Parathyroid adenoma (tissue), 2 donors: ENCODE results near the gene MEGF9.
"Not testable (repeated sequence)": the region's sequence is repeated elsewhere in the genome, so short reads cannot be mapped to it uniquely, and the experiment has no call there.

Source experiments
- H2AFZ ChIP-seq: fragments of 300-600 bp; sonication (generic); one replicate; pipeline ENCODE4 v1.7.0; 2017; ENCODE audit warnings: antibody characterized with exemption, mild to moderate bottlenecking
- H3K27ac ChIP-seq: fragments of 300-600 bp; sonication (generic); one replicate; pipeline ENCODE4 v1.7.0; 2017
- H3K27me3 ChIP-seq: fragments of 300-600 bp; sonication (generic); one replicate; pipeline ENCODE4 v1.7.0; 2017; ENCODE audit warnings: low read length; ENCODE audit not compliant: control insufficient read depth, insufficient read depth
- H3K36me3 ChIP-seq: fragments of 300-600 bp; sonication (generic); one replicate; pipeline ENCODE4 v1.7.0; 2017; ENCODE audit warnings: low read length; ENCODE audit not compliant: control insufficient read depth, insufficient read depth
- H3K4me1 ChIP-seq: fragments of 300-600 bp; sonication (generic); one replicate; pipeline ENCODE4 v1.7.0; 2017; ENCODE audit warnings: control low read depth
- H3K4me2 ChIP-seq: fragments of 300-600 bp; sonication (generic); one replicate; pipeline ENCODE4 v1.7.0; 2017; ENCODE audit warnings: low read length
- H3K4me3 ChIP-seq: fragments of 300-600 bp; sonication (generic); one replicate; pipeline ENCODE4 v1.7.0; 2017; ENCODE audit warnings: low read depth, low read length
- H3K79me2 ChIP-seq: fragments of 300-600 bp; sonication (generic); one replicate; pipeline ENCODE4 v1.7.0; 2017; ENCODE audit warnings: control low read depth
- H3K9ac ChIP-seq: fragments of 300-600 bp; sonication (generic); one replicate; pipeline ENCODE4 v1.7.0; 2017; ENCODE audit warnings: mild to moderate bottlenecking
- H3K9me3 ChIP-seq: fragments of 300-600 bp; sonication (generic); one replicate; pipeline ENCODE4 v1.7.0; 2017; ENCODE audit warnings: low read length; ENCODE audit not compliant: control insufficient read depth
- TF ChIP-seq, protein P1 (sequence below): fragments of 300-600 bp; sonication (generic); IDR thresholded peaks from one replicate; pipeline ENCODE4 v1.7.0; 2017; ENCODE audit warnings: antibody characterized with exemption, mild to moderate bottlenecking
- donor health status: primary hyperparathyroidism.

The MEGF9 gene

DNA sequence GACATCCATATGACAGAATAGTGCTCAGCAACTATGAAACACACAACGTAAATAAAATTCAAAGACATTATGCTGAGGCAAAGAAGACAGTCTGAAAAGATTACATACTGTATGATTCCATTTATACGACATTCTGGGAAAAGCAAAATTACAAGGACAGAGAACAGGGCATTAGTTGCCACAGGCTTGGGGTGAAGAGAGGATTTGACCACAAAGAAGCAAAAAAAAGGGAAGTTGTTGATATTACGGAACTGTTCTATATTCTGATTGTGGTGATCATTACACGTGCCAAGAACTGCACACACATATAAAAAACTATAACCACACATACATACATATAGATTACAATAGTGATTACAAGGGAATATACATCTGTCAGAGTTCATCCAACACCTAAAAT lies 158.4 kb downstream of the MEGF9 start:
- no peaks in the 10 kb centered on the region for H3K79me2 ChIP-seq
- TF ChIP-seq, protein P1, sequence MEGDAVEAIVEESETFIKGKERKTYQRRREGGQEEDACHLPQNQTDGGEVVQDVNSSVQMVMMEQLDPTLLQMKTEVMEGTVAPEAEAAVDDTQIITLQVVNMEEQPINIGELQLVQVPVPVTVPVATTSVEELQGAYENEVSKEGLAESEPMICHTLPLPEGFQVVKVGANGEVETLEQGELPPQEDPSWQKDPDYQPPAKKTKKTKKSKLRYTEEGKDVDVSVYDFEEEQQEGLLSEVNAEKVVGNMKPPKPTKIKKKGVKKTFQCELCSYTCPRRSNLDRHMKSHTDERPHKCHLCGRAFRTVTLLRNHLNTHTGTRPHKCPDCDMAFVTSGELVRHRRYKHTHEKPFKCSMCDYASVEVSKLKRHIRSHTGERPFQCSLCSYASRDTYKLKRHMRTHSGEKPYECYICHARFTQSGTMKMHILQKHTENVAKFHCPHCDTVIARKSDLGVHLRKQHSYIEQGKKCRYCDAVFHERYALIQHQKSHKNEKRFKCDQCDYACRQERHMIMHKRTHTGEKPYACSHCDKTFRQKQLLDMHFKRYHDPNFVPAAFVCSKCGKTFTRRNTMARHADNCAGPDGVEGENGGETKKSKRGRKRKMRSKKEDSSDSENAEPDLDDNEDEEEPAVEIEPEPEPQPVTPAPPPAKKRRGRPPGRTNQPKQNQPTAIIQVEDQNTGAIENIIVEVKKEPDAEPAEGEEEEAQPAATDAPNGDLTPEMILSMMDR, result no peak
- H3K4me3 ChIP-seq, result no peak overlapping the region
- H3K27me3 ChIP-seq, result no peaks in the 10 kb centered on the region
- no peaks in the 10 kb centered on the region for H3K4me1 ChIP-seq
- no peak overlapping the region for H3K9ac ChIP-seq
- no peak overlapping the region for H2AFZ ChIP-seq
- H3K4me2 ChIP-seq, result no peak overlapping the region
- no peak overlapping the region for H3K27ac ChIP-seq
- no peaks in the 10 kb centered on the region for H3K36me3 ChIP-seq
- H3K9me3 ChIP-seq, result no peaks in the 10 kb centered on the region

DNA sequence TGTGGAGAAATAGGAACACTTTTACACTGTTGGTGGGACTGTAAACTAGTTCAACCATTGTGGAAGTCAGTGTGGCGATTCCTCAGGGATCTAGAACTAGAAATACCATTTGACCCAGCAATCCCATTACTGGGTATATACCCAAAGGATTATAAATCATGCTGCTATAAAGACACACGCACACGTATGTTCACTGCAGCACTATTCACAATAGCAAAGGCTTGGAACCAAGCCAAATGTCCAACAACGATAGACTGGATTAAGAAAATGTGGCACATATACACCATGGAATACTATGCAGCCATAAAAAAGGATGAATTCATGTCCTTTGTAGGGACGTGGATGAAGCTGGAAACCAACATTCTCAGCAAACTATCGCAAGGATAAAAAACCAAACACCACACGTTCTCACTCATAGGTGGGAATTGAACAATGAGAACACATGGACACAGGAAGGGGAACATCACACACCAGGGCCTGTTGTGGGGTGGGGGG lies 162.0 kb downstream of the MEGF9 start:
- H3K79me2 ChIP-seq, H3K27me3 ChIP-seq, H3K4me2 ChIP-seq, H3K9me3 ChIP-seq, H3K4me3 ChIP-seq, H3K9ac ChIP-seq, H3K36me3 ChIP-seq, H3K27ac ChIP-seq, H3K4me1 ChIP-seq, H2AFZ ChIP-seq: not testable (repeated sequence)
